HG02588 (cell line): ENCODE results near the gene DACT3.
A peak's percentile ranks its signal among the peaks of the same experiment; 100 is the strongest.

Source experiments
- ATAC-seq: cut with Tn5 transposase; IDR thresholded peaks from one replicate; pipeline ENCODE4 v1.9.1; 2021; ENCODE audit warnings: mild to moderate bottlenecking, moderate library complexity; ENCODE audit not compliant: unreplicated experiment

The DACT3 gene

GRCh38 chr19:46600384-46601317 lies 60.3 kb downstream of the DACT3 start:
- peak; percentile 70 for ATAC-seq

GRCh38 chr19:46599716-46600373 lies 61.1 kb downstream of the DACT3 start:
- ATAC-seq, result no peak

- ATAC-seq, result no peak
Observed at GRCh38 chr19:46598372-46598917, 62.5 kb downstream of the DACT3 start.
